Globus pallidus (tissue), 1 donor: ENCODE results near the gene ADD3.

Source experiments
- DNase-seq: peaks from one replicate; pipeline ENCODE4 v3.0.0-alpha.2; 2015; ENCODE audit warnings: low spot score

ADD3 gene

GRCh38 chr10:110006358-110007160 is 1.2 kb upstream of the ADD3 start:
- DNase-seq: no peak

GRCh38 chr10:110007161-110007700 is 553 bp upstream of the ADD3 start:
- no peak for DNase-seq

GRCh38 chr10:110008518-110009339 is 945 bp downstream of the ADD3 start:
- no peak for DNase-seq

GRCh38 chr10:110009736-110010475 is 2.1 kb downstream of the ADD3 start:
- DNase-seq: no peak

- DNase-seq: no peak
Observed at GRCh38 chr10:110010486-110011378, 2.9 kb downstream of the ADD3 start.

GRCh38 chr10:110011681-110012080 is 3.9 kb downstream of the ADD3 start:
- no peak for DNase-seq

GRCh38 chr10:110013630-110014293 is 6.0 kb downstream of the ADD3 start:
- DNase-seq: no peak

GRCh38 chr10:110016039-110016438 is 8.3 kb downstream of the ADD3 start:
- DNase-seq: peak; percentile 51

- DNase-seq: no peak
Observed at GRCh38 chr10:110017052-110017451, 9.3 kb downstream of the ADD3 start.

- no peak for DNase-seq
Observed at GRCh38 chr10:110017907-110018306, 10.1 kb downstream of the ADD3 start.

GRCh38 chr10:110020265-110020664 is 12.5 kb downstream of the ADD3 start:
- DNase-seq: no peak

- no peak for DNase-seq
Observed at GRCh38 chr10:110022716-110023504, 15.1 kb downstream of the ADD3 start.

- DNase-seq: no peak
Observed at GRCh38 chr10:110023785-110024465, 16.1 kb downstream of the ADD3 start.

GRCh38 chr10:110029450-110029849 is 21.7 kb downstream of the ADD3 start:
- DNase-seq: no peak

- DNase-seq: peak; percentile 77
Observed at GRCh38 chr10:110032801-110033700, 25.3 kb downstream of the ADD3 start.

GRCh38 chr10:110033701-110034235 is 26.0 kb downstream of the ADD3 start:
- DNase-seq: peak; percentile 40

GRCh38 chr10:110034596-110034995 is 26.8 kb downstream of the ADD3 start:
- DNase-seq: no peak
